ENCODE results near the gene GPR119.

The GPR119 gene

DNA sequence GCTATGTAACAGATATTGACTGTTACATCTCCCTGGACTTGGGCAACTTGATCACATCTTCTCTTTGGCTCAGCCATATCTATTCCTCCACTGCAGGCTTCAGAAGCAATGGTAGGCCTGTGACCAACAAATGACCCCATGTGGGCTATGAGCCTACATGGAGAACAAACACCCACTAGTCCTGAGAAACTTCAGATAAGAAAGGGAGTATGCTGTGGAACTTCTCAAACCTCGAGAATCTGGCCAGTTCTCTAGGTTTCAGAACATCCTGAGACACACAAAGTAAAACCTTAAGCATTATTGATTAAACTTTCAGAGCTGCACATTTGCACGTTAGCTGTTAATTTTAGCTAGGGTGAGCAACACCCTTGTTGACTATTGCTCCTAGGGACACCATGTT is 32.6 kb upstream of the GPR119 start:
- no peaks in the 10 kb centered on the region for H3K79me2 ChIP-seq
- H3K27me3 ChIP-seq (ENCODE audit: control insufficient read depth, insufficient read depth, low read length) = no peaks in the 10 kb centered on the region
- H3K27ac ChIP-seq = no peak overlapping the region

GRCh38 chrX:130416785-130417184 is 31.3 kb upstream of the GPR119 start:
- H2AFZ ChIP-seq = no peak overlapping the region
- no peaks in the 10 kb centered on the region for H3K27me3 ChIP-seq (ENCODE audit: control insufficient read depth, insufficient read depth, low read length)
- no peak overlapping the region for H3K4me2 ChIP-seq (ENCODE audit: low read length)
- no peaks in the 10 kb centered on the region for H3K9me3 ChIP-seq (ENCODE audit: control insufficient read depth, low read length)
- no peaks in the 10 kb centered on the region for H3K36me3 ChIP-seq (ENCODE audit: control insufficient read depth, insufficient read depth, low read length)
- TF ChIP-seq, protein P1, sequence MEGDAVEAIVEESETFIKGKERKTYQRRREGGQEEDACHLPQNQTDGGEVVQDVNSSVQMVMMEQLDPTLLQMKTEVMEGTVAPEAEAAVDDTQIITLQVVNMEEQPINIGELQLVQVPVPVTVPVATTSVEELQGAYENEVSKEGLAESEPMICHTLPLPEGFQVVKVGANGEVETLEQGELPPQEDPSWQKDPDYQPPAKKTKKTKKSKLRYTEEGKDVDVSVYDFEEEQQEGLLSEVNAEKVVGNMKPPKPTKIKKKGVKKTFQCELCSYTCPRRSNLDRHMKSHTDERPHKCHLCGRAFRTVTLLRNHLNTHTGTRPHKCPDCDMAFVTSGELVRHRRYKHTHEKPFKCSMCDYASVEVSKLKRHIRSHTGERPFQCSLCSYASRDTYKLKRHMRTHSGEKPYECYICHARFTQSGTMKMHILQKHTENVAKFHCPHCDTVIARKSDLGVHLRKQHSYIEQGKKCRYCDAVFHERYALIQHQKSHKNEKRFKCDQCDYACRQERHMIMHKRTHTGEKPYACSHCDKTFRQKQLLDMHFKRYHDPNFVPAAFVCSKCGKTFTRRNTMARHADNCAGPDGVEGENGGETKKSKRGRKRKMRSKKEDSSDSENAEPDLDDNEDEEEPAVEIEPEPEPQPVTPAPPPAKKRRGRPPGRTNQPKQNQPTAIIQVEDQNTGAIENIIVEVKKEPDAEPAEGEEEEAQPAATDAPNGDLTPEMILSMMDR (IDR thresholded peaks at IDR 0.05) = no peak
- H3K27ac ChIP-seq = no peak overlapping the region
- H3K9ac ChIP-seq = no peak overlapping the region
- H3K79me2 ChIP-seq = no peaks in the 10 kb centered on the region
- no peak overlapping the region for H3K4me3 ChIP-seq (ENCODE audit: low read depth, low read length)
- no peaks in the 10 kb centered on the region for H3K4me1 ChIP-seq

More for the DNA sequence above, 32.6 kb upstream of the GPR119 start:
- TF ChIP-seq, protein P1 (IDR thresholded peaks at IDR 0.05) = no peak
- H3K4me2 ChIP-seq (ENCODE audit: low read length) = no peak overlapping the region
- no peaks in the 10 kb centered on the region for H3K36me3 ChIP-seq (ENCODE audit: control insufficient read depth, insufficient read depth, low read length)
- H3K9ac ChIP-seq = no peak overlapping the region
- no peaks in the 10 kb centered on the region for H3K9me3 ChIP-seq (ENCODE audit: control insufficient read depth, low read length)
- no peaks in the 10 kb centered on the region for H3K4me1 ChIP-seq
- H2AFZ ChIP-seq = no peak overlapping the region
- no peak overlapping the region for H3K4me3 ChIP-seq (ENCODE audit: low read depth, low read length)

GRCh38 chrX:130415201-130415600 is 29.7 kb upstream of the GPR119 start:
- H3K4me1 ChIP-seq = no peaks in the 10 kb centered on the region
- no peaks in the 10 kb centered on the region for H3K79me2 ChIP-seq
- H3K36me3 ChIP-seq (ENCODE audit: control insufficient read depth, insufficient read depth, low read length) = no peaks in the 10 kb centered on the region
- no peak overlapping the region for H3K4me2 ChIP-seq (ENCODE audit: low read length)
- TF ChIP-seq, protein P1 (IDR thresholded peaks at IDR 0.05) = no peak
- H3K27ac ChIP-seq = no peak overlapping the region
- H3K4me3 ChIP-seq (ENCODE audit: low read depth, low read length) = no peak overlapping the region
- H2AFZ ChIP-seq = no peak overlapping the region
- no peak overlapping the region for H3K9ac ChIP-seq
- no peaks in the 10 kb centered on the region for H3K9me3 ChIP-seq (ENCODE audit: control insufficient read depth, low read length)
- H3K27me3 ChIP-seq (ENCODE audit: control insufficient read depth, insufficient read depth, low read length) = no peaks in the 10 kb centered on the region

GRCh38 chrX:130414800-130415199 is 29.3 kb upstream of the GPR119 start:
- Histone ChIP-seq H3K4me3 (ENCODE audit: low read depth, low read length) (no peak overlapping the region), H3K9ac (no peak overlapping the region), H3K4me2 (ENCODE audit: low read length) (no peak overlapping the region), H3K36me3 (ENCODE audit: control insufficient read depth, insufficient read depth, low read length) (no peaks in the 10 kb centered on the region), H3K9me3 (ENCODE audit: control insufficient read depth, low read length) (no peaks in the 10 kb centered on the region), H3K4me1 (no peaks in the 10 kb centered on the region), H3K79me2 (no peaks in the 10 kb centered on the region), H2AFZ (no peak overlapping the region), H3K27me3 (ENCODE audit: control insufficient read depth, insufficient read depth, low read length) (no peaks in the 10 kb centered on the region), H3K27ac (no peak overlapping the region)
- TF ChIP-seq, protein P1 (IDR thresholded peaks at IDR 0.05) = no peak

GRCh38 chrX:130413415-130413814 is 27.9 kb upstream of the GPR119 start:
- Histone ChIP-seq H3K27me3 (ENCODE audit: control insufficient read depth, insufficient read depth, low read length) (no peaks in the 10 kb centered on the region), H2AFZ (no peak overlapping the region), H3K36me3 (ENCODE audit: control insufficient read depth, insufficient read depth, low read length) (no peaks in the 10 kb centered on the region), H3K4me2 (ENCODE audit: low read length) (no peak overlapping the region), H3K79me2 (no peaks in the 10 kb centered on the region), H3K27ac (no peak overlapping the region), H3K4me1 (no peaks in the 10 kb centered on the region), H3K9me3 (ENCODE audit: control insufficient read depth, low read length) (no peaks in the 10 kb centered on the region), H3K4me3 (ENCODE audit: low read depth, low read length) (no peak overlapping the region), H3K9ac (no peak overlapping the region)
- TF ChIP-seq, protein P1 (IDR thresholded peaks at IDR 0.05) = no peak
